HG03064 (cell line): ENCODE results near the gene HNRNPH1.

Source experiments
- ATAC-seq: cut with Tn5 transposase; IDR thresholded peaks from one replicate; pipeline ENCODE4 v1.9.1; 2021; ENCODE audit warnings: low read depth; ENCODE audit not compliant: unreplicated experiment

HNRNPH1 gene

DNA sequence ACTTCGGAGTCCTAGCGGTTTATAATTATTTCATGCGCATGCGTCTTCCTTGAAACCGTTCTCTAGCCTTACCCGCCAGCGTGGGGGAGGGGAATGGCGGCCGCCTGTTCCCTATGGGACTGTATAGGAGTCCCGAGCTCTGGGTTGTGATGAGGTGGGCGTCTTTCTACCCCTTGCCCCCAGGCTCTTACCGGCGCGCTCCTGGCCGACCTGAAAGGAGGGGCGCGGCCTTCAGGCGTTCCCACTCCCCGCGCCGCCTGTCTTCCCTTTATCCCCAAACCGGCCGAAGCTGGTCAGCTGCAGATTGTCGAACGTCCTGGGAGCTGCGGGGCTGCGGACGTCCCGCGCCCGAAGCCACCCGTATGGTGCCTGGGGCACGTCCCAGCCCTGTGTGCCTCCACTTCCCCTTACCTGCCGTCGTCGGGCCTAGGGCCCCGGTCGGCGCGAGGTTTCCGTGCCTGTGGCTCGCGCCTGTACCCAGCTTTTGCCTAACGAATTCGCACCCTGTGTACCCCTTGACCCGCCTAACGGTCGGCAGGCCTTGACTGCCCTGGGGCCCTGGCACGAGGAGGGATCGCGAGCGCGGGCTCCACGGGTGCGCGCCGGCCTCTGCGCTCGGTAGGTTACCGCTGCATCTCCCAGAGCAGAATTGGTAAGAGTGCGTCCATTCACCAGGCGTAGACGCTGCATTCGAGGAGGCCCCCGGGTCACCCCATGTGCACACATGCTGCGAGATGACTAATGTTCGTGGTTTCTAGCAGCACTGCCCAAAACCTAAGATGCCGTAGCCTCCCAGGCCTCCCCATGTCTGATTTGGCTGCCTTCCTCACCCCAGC lies 653 bp upstream of the HNRNPH1 start:
- ATAC-seq = peak; percentile 21

- no peak for ATAC-seq
Observed at GRCh38 chr5:179621551-179622214, 1.8 kb downstream of the HNRNPH1 start.

GRCh38 chr5:179620703-179621350 lies 2.6 kb downstream of the HNRNPH1 start:
- no peak for ATAC-seq

DNA sequence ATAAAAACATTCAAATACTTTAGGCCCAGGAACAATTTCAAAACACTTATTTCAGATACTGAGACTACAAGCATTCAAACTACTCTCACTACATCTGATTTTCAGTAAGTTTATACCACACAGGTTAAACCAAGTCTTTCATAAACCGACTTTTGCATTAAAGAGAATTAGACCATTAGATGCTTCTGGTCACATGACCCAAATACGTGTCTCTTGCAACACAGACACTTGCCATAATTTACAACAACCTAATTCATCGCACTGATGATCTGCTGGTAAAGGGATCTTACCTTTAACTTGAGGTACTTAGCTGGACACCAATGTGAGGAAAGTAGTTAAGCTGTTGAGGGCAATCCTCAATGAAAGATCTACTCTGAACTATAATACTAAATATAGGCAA lies 3.2 kb downstream of the HNRNPH1 start:
- no peak for ATAC-seq

DNA sequence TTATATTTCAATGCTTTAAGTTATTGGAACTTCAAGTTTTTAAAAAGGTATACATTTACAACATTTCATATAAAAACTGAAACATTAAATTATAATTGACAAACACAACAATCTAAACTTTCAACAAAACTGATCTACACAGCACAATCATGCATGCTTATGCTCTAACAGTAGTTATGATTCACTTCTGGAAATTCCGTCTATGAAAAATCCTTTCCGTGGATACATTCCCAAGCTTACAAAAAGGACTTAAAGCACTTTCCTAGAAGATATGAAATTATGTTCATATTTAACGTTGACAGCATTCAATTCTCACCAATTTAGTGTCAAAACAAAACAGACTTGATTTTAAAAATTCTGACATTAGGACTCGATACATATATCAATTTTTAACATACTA lies 3.7 kb downstream of the HNRNPH1 start:
- ATAC-seq = no peak

DNA sequence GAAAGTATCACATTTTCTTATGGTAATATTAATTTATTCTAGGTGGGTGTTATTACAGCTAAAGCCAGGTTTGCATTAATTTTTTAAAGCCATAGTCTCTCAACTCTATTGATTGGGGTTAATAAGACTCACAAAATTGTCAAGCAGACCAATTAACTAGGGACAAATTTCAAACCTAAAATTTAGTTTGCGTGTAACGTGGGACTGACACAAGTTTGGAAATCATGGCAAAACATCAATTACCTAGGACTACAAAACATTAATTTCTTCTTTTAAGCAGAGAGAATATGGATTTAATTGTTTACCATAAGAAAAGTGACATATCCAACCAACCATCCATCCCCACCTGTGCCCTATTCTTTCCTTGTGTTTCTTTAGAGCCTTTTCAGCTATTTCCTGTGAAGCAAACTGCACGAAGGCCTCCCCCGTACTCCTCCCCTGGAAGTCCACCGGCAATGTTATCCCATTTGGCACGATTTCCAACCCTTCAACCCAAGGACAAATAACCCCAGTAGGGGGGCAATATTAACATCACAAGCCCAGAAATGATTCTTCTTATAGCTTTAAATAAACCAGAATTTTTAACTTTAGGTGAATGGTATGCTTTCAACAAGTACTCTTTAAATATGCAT lies 4.4 kb downstream of the HNRNPH1 start:
- ATAC-seq = no peak

DNA sequence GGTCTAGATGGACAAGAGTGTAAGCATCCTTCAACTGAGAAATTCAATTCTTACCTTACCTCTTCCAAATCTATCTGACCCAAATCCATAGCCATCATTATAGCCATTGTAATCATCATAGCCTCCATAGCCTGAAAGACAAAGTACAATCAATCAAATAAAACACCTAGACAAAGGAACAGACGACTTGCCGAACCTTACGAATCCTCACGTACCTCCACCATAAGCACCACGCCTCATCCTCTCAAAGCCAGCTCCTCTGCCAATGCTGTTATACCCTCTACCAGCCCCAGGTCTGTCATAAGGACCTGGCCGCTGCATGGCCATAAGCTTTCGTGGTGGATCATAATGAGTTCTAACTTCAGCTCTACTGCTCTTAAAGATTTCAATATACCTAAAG lies 5.5 kb downstream of the HNRNPH1 start:
- no peak for ATAC-seq

DNA sequence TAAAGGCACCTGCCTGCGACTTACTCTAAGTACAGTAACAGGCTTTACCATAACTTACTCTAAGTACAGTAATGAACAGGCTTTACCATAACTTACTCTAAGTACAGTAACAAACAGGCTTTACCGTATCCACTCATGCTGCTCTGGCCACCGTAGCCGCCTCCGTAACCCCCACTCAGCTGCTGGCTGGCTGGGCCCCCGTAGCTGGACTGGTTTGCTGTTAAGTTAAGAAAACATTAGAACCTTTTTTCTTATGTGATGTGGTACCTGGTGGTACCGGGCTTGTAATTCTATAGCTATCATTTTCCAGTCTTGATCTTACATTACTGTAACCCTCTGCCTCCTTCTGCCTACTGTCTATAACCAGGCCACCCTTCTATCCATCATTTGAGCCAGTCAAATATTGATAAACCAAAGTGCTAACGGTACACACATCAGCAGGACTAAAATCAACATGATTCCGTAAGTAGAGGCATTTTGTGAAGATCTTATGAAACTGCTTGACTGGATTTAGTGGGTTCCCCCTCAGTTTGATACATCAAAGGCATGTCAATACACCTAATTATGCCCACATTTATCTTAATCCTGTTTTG lies 7.4 kb downstream of the HNRNPH1 start:
- no peak for ATAC-seq

DNA sequence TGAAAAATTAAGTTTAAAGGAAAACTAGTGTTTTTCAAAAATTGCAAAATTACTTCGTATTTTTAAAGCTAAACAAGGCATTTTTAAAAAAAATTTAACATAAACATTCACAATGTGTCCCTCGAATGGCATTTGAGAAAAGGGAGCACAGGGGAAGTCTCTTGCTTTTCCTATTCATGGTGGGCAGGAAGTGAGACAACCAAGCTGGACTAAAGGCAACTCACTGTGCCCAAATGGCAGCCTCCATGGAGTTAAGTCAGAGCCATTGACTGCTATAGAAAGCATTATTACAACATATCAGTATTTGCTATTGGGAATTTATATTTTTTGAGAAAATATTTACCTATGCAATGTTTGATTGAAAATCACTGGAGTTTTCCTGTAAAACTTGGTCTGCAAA lies 8.3 kb downstream of the HNRNPH1 start:
- ATAC-seq = no peak

DNA sequence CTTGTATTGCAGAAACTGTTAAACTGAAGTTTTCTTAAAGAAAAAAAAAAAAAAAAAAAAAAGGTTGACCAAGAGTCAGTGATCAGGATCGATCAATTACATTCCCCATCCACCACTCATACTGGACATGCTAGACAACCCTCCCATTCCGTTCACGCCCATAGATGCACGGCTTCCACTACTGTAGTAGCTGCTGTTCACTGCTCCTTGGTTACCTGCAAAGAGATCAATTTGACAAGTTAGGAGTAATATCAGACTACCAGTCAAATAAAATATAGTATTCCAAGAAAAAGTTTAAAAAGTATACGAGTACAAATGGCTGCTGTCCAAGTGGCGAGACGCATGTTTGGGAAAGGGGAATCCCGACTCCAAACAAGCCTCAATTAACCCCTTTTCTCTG lies 8.7 kb downstream of the HNRNPH1 start:
- no peak for ATAC-seq

GRCh38 chr5:179613460-179614071 lies 9.9 kb downstream of the HNRNPH1 start:
- ATAC-seq = no peak

GRCh38 chr5:179612577-179613459 lies 10.7 kb downstream of the HNRNPH1 start:
- no peak for ATAC-seq

DNA sequence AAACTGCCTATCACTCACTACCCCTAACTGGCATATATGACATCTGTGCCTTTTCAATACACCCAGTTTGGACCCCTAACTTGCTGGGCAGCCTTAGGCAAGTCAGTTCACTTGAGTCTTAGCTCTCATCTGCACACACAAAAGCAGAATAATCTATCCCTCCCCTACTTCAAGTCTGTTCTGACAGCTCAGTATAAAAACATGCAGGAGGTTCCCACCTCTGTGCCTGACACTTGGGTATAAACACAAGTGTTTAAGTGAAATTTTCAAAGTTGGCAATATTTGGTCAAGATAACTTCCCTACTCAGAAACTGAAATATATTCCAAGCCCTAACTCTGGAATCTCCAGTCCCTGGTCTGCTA lies 12.6 kb downstream of the HNRNPH1 start:
- no peak for ATAC-seq

DNA sequence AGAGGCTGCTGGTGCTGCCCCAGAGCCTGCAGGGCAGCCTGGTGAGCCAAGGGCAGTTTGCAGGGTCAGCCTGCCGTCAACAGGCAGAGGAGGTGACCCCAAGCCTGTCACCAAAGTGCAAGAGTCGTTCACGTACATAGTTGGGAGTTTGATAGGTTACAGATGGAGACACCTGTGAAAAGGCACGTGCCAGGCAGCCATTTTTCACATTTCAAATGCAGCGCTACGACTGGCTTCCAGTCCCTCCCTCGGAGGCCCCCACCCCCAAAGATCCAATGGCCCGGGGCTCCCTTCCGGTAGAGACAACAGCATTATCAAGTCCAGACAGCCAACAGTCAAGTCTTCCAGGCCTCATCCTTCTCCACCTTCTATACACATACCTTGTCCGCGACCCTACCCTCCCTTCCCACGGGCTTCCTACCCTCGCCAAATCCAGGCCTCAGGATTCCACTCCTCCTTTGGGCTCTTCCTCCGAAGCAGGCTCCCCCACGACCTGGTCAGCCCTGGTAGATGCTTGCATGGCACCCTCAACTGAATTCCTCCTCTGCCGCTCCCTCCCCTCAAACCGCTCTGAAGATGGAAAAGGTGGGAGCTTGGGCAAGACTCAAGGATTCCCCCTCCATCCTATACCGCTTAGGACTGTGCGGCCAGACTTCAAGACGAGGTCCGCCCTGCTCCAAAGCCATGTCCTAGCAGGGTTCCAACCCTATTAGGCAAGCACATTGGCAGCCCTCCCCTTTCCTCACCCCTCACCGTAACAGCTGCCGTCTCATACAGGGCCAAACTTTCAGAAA lies 13.2 kb downstream of the HNRNPH1 start:
- ATAC-seq = no peak

DNA sequence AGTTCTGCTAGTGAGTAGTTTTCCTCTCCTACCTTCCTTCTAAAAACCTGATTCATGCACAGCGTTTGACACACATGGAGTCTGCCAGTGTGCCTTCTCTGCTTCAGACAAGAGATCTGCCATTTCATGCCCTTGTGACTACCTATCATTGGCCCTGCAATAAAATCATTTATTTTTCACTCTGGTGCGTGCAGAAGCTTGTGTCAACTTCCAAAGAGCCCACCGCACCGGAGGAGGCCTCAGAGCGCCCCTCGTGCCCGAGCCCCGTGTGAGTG lies 13.7 kb downstream of the HNRNPH1 start:
- no peak for ATAC-seq

DNA sequence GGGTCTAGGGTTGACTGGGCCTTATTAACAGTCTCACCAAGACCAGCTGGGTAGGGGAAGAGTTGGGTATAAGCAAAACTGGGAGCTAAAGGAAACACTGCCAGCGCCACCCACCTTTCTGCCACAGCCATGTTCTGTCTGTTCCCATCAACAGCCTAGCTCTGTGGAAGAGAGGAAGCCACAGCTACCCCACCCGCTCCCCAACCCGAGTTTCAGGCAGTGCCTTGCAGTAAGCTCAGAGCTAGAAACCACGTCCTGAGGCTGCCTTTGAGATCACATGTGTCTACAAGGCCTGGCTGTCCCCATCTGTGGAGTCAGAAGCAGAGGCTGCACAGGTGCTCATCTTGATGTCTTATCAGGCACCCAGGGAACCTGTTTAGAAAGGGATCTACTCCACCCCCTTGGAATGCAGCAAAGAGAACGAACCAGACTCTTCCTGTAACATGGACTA lies 15.3 kb downstream of the HNRNPH1 start:
- ATAC-seq = no peak

- no peak for ATAC-seq
Observed at GRCh38 chr5:179607160-179607931, 16.1 kb downstream of the HNRNPH1 start.

GRCh38 chr5:179606910-179607159 lies 16.6 kb downstream of the HNRNPH1 start:
- no peak for ATAC-seq
